IPS DF 6.9 (cell line): ENCODE results near the gene MAGI2.

Source experiments
- DNase-seq: peaks from one replicate; pipeline ENCODE4 v3.0.0-alpha.2; 2013; ENCODE audit warnings: low read depth, low spot score
- H3K27ac ChIP-seq: one replicate; pipeline ENCODE4 v1.5.1; 2013; ENCODE audit warnings: low read length, control low read depth
- H3K27me3 ChIP-seq: 2 replicates; pipeline ENCODE4 v1.6.1; 2013; ENCODE audit warnings: mild to moderate bottlenecking, low read length; ENCODE audit not compliant: control insufficient read depth, insufficient read depth
- H3K36me3 ChIP-seq: 2 replicates; pipeline ENCODE4 v1.6.1; 2013; ENCODE audit warnings: low read length; ENCODE audit not compliant: control insufficient read depth, insufficient read depth
- H3K4me1 ChIP-seq: 2 replicates; pipeline ENCODE4 v1.6.1; 2013; ENCODE audit warnings: low read length; ENCODE audit not compliant: control insufficient read depth, insufficient read depth
- H3K4me3 ChIP-seq: 2 replicates; pipeline ENCODE4 v1.5.1; 2013; ENCODE audit warnings: mild to moderate bottlenecking, low read length
- H3K9me3 ChIP-seq: 2 replicates; pipeline ENCODE4 v1.6.1; 2013; ENCODE audit warnings: low read length, inconsistent platforms; ENCODE audit not compliant: control insufficient read depth, insufficient read depth
- WGBS: extraction: QIAGEN DNeasy Blood & Tissue Kit; methylation state at CpG from one replicate; pipeline ENCODE4 v1.1.7; 2013; ENCODE audit warnings: mixed read lengths, missing lambda C conversion rate; ENCODE audit not compliant: insufficient read length, insufficient coverage; 5-methylcytosine and 5-hydroxymethylcytosine counted together

MAGI2 gene

GRCh38 chr7:78734626-78735025, 718.8 kb downstream of the MAGI2 start:
- H3K36me3 ChIP-seq = no peaks in the 10 kb centered on the region
- no peak for DNase-seq
- H3K4me3 ChIP-seq = no peak overlapping the region
- H3K9me3 ChIP-seq = no peaks in the 10 kb centered on the region
- H3K4me1 ChIP-seq = peaks cover 1% of the 10 kb centered on the region; the same call in 1 of the 2 replicates
- WGBS = no CpG with 5 or more reads among the region's 6 CpGs
- no peak overlapping the region for H3K27ac ChIP-seq
- H3K27me3 ChIP-seq = no peaks in the 10 kb centered on the region

DNA sequence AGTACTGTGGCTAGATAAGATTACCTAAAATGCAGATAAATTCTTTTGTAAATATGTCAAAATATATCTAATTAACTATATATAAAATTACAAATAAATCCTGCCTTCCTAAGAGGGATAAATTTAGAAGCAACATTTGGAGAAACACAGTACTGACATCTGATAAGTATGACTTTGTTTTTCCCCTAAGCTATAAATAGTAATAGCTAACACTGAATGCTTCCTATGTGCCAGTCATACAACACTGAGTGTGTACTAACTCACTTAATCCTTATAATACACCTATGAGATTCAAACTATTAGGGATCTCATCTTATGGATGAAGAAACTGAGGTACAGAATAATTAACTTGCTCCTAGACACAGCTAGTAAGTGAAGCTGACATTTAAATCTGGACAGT, 733.4 kb downstream of the MAGI2 start:
- Histone ChIP-seq H3K27me3 (no peaks in the 10 kb centered on the region), H3K4me1 (no peaks in the 10 kb centered on the region), H3K9me3 (no peaks in the 10 kb centered on the region), H3K27ac (no peak overlapping the region), H3K36me3 (no peaks in the 10 kb centered on the region), H3K4me3 (no peak overlapping the region)
- no peak for DNase-seq

GRCh38 chr7:78718212-78718611, 735.3 kb downstream of the MAGI2 start:
- H3K9me3 ChIP-seq = no peaks in the 10 kb centered on the region
- no peaks in the 10 kb centered on the region for H3K4me1 ChIP-seq
- no CpG with 5 or more reads among the region's 5 CpGs for WGBS
- no peak for DNase-seq
- H3K4me3 ChIP-seq = no peak overlapping the region
- H3K27ac ChIP-seq = no peak overlapping the region
- no peaks in the 10 kb centered on the region for H3K27me3 ChIP-seq
- H3K36me3 ChIP-seq = no peaks in the 10 kb centered on the region

- H3K36me3 ChIP-seq = no peaks in the 10 kb centered on the region
- H3K9me3 ChIP-seq = no peaks in the 10 kb centered on the region
- no peaks in the 10 kb centered on the region for H3K4me1 ChIP-seq
- H3K4me3 ChIP-seq = no peak overlapping the region
- no peak overlapping the region for H3K27ac ChIP-seq
- no peak for DNase-seq
- no peaks in the 10 kb centered on the region for H3K27me3 ChIP-seq
- no CpG with 5 or more reads among the region's 10 CpGs for WGBS
Observed at GRCh38 chr7:78716876-78717275, 736.6 kb downstream of the MAGI2 start.

DNA sequence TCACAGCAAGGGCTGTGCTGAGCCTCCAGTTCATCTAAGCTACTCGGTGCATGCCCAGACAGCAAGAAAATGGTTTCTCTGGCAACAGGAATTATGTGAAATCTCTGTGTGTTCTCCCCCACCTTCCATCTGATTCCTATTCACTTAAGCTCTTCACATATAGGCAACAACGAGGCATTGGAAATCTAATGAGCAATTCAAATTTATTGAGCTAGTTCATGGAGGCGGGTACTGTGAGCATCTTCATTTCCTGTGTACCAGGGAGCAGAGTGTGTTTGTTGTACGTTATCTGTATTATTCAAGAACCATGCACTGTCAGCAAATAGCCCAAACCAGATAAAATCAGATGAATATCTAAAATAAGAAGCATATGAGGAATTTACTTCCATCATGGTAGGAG, 739.1 kb downstream of the MAGI2 start:
- H3K4me1 ChIP-seq = no peaks in the 10 kb centered on the region
- no peaks in the 10 kb centered on the region for H3K27me3 ChIP-seq
- DNase-seq = no peak
- no peaks in the 10 kb centered on the region for H3K36me3 ChIP-seq
- H3K4me3 ChIP-seq = no peak overlapping the region
- WGBS = no CpG with 5 or more reads among the region's 4 CpGs
- H3K27ac ChIP-seq = no peak overlapping the region
- no peaks in the 10 kb centered on the region for H3K9me3 ChIP-seq

GRCh38 chr7:78712111-78712510, 741.4 kb downstream of the MAGI2 start:
- no peak overlapping the region for H3K27ac ChIP-seq
- DNase-seq = no peak
- no peaks in the 10 kb centered on the region for H3K4me1 ChIP-seq
- WGBS = no CpG with 5 or more reads among the region's 3 CpGs
- no peaks in the 10 kb centered on the region for H3K27me3 ChIP-seq
- H3K36me3 ChIP-seq = no peaks in the 10 kb centered on the region
- no peak overlapping the region for H3K4me3 ChIP-seq
- H3K9me3 ChIP-seq = no peaks in the 10 kb centered on the region

GRCh38 chr7:78709658-78710057, 743.8 kb downstream of the MAGI2 start:
- no peaks in the 10 kb centered on the region for H3K9me3 ChIP-seq
- H3K27me3 ChIP-seq = no peaks in the 10 kb centered on the region
- H3K27ac ChIP-seq = no peak overlapping the region
- no peak for DNase-seq
- H3K4me3 ChIP-seq = no peak overlapping the region
- no peaks in the 10 kb centered on the region for H3K4me1 ChIP-seq
- WGBS = no CpG with 5 or more reads among the region's 1 CpG
- H3K36me3 ChIP-seq = no peaks in the 10 kb centered on the region

DNA sequence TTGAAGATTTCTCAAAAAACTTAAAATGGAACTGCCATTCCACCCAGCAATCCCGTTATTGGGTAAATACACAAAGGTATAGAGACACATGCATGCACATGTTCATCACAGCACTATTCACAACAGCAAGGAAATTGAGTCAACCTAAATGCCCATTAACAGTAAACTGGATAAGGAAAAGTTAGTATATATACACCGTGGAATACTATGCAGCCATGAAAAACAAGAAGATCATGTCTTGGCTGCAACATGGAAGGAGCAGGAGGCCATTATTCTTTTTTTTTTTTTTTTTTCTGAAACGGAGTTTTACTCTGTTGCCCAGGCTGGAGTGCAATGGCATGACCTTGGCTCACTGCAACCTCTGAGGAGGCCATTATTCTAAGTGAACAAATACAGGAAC, 749.0 kb downstream of the MAGI2 start:
- no peak for DNase-seq
- Histone ChIP-seq H3K9me3 (no peaks in the 10 kb centered on the region), H3K36me3 (no peaks in the 10 kb centered on the region), H3K4me3 (no peak overlapping the region), H3K27me3 (no peaks in the 10 kb centered on the region), H3K4me1 (no peaks in the 10 kb centered on the region), H3K27ac (no peak overlapping the region)
- no CpG with 5 or more reads among the region's 3 CpGs for WGBS

- H3K27ac ChIP-seq = no peak overlapping the region
- H3K9me3 ChIP-seq = no peaks in the 10 kb centered on the region
- 100% methylated on average over 1 of the region's 2 CpGs for WGBS
Observed at GRCh38 chr7:78703391-78703790, 750.1 kb downstream of the MAGI2 start.

GRCh38 chr7:78702770-78703169, 750.7 kb downstream of the MAGI2 start:
- Histone ChIP-seq H3K27ac (no peak overlapping the region), H3K4me1 (no peaks in the 10 kb centered on the region), H3K36me3 (no peaks in the 10 kb centered on the region), H3K9me3 (no peaks in the 10 kb centered on the region), H3K27me3 (no peaks in the 10 kb centered on the region), H3K4me3 (no peak overlapping the region)
- DNase-seq = no peak

More at GRCh38 chr7:78703391-78703790, 750.1 kb downstream of the MAGI2 start:
- Histone ChIP-seq H3K4me1 (no peaks in the 10 kb centered on the region), H3K27me3 (no peaks in the 10 kb centered on the region), H3K4me3 (no peak overlapping the region), H3K36me3 (no peaks in the 10 kb centered on the region)
- no peak for DNase-seq

DNA sequence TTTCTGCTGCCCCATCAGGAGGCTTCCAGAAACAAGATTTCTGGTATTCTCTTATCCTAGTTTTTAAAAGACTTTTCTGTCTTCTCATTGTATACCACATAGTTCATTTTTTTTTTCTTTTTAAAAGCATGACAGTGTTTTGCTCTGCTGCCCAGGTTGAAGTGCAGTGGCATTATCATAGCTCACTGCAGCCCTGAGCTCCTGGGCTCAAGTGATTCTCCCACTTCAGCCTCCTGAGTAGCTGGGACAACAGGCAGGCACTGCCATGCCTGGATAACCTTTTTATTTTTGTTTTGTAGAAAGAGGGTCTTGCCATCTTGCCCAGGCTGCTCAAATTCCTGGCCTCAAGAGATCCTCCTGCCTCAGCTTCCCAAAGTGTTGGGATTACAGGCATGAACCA, 757.6 kb downstream of the MAGI2 start:
- Histone ChIP-seq H3K4me3 (no peak overlapping the region), H3K9me3 (no peaks in the 10 kb centered on the region), H3K27ac (no peak overlapping the region)

More for the DNA sequence above, 757.6 kb downstream of the MAGI2 start:
- Histone ChIP-seq H3K4me1 (no peaks in the 10 kb centered on the region), H3K27me3 (no peaks in the 10 kb centered on the region), H3K36me3 (no peaks in the 10 kb centered on the region)
- no peak for DNase-seq
